ENCODE results near the gene MEN1.

GRCh38 chr11:64835616-64836447 lies 25.5 kb upstream of the MEN1 start:
- TF ChIP-seq CTCF (IDR thresholded peaks at IDR 0.05) (no peak), POLR2A (IDR thresholded peaks at IDR 0.05) (no peak), EP300 (IDR thresholded peaks at IDR 0.05) (no peak)
